ENCODE data around the gene EPS8L2. TPM values are rescaled to one million over a fixed set of nuclear protein-coding genes. Genes with fewer than 3 reads are reported as not detected.

Gene EPS8L2
- total RNA-seq, 1 donor from 2014 or later = 2.2 TPM

- Histone ChIP-seq H3K4me3 (no peak overlapping the region), H3K36me3 (no peaks in the 10 kb centered on the region), H3K9me3 (replicated peaks) (no peaks in the 10 kb centered on the region), H3K27ac (replicated peaks) (no peak overlapping the region), H3K27me3 (ENCODE audit: low read depth) (no peaks in the 10 kb centered on the region), H3K4me1 (peaks cover 38% of the 10 kb centered on the region)
- intact Hi-C loops (cut with micrococcal nuclease) = no loop called here
- DNase-seq = no peak
- no peak for TF ChIP-seq CTCF (IDR thresholded peaks at IDR 0.05; ENCODE audit: borderline replicate concordance)
These were observed 43.7 kb downstream of the EPS8L2 start for GRCh38 chr11:749731-750130.

GRCh38 chr11:760236-760635 lies 54.2 kb downstream of the EPS8L2 start:
- no peak for TF ChIP-seq CTCF (IDR thresholded peaks at IDR 0.05; ENCODE audit: borderline replicate concordance)
- Histone ChIP-seq H3K4me1 (no peaks in the 10 kb centered on the region), H3K4me3 (no peak overlapping the region), H3K27me3 (ENCODE audit: low read depth) (no peaks in the 10 kb centered on the region), H3K9me3 (replicated peaks) (no peaks in the 10 kb centered on the region), H3K36me3 (peaks cover 87% of the 10 kb centered on the region), H3K27ac (replicated peaks) (no peak overlapping the region)
- no peak for DNase-seq
- intact Hi-C loops (cut with micrococcal nuclease) = no loop called here

GRCh38 chr11:761526-762108 lies 55.6 kb downstream of the EPS8L2 start:
- Histone ChIP-seq H3K27ac (replicated peaks) (no peak overlapping the region), H3K36me3 (peaks cover 87% of the 10 kb centered on the region), H3K4me1 (no peaks in the 10 kb centered on the region), H3K4me3 (no peak overlapping the region), H3K27me3 (ENCODE audit: low read depth) (no peaks in the 10 kb centered on the region), H3K9me3 (replicated peaks) (no peaks in the 10 kb centered on the region)
- intact Hi-C loops (cut with micrococcal nuclease) = no loop called here
- no peak for DNase-seq
- no peak for TF ChIP-seq CTCF (IDR thresholded peaks at IDR 0.05; ENCODE audit: borderline replicate concordance)

GRCh38 chr11:762421-763072 lies 56.5 kb downstream of the EPS8L2 start:
- TF ChIP-seq CTCF (IDR thresholded peaks at IDR 0.05; ENCODE audit: borderline replicate concordance) = no peak

GRCh38 chr11:763073-763463 lies 57.0 kb downstream of the EPS8L2 start:
- H3K9me3 ChIP-seq (replicated peaks) = no peaks in the 10 kb centered on the region
- H3K27me3 ChIP-seq (ENCODE audit: low read depth) = no peaks in the 10 kb centered on the region
- no peak for TF ChIP-seq CTCF (IDR thresholded peaks at IDR 0.05; ENCODE audit: borderline replicate concordance)
- no peak overlapping the region for H3K4me3 ChIP-seq
- H3K36me3 ChIP-seq = peaks cover 82% of the 10 kb centered on the region
- no peak for DNase-seq
- H3K4me1 ChIP-seq = no peaks in the 10 kb centered on the region
- no peak overlapping the region for H3K27ac ChIP-seq (replicated peaks)
- intact Hi-C loops (cut with micrococcal nuclease) = no loop called here

More at GRCh38 chr11:762421-763072, 56.5 kb downstream of the EPS8L2 start:
- no peaks in the 10 kb centered on the region for H3K4me1 ChIP-seq
- H3K9me3 ChIP-seq (replicated peaks) = no peaks in the 10 kb centered on the region
- intact Hi-C loops (cut with micrococcal nuclease) = no loop called here
- DNase-seq = no peak
- no peak overlapping the region for H3K27ac ChIP-seq (replicated peaks)
- no peaks in the 10 kb centered on the region for H3K27me3 ChIP-seq (ENCODE audit: low read depth)
- no peak overlapping the region for H3K4me3 ChIP-seq
- peaks cover 87% of the 10 kb centered on the region for H3K36me3 ChIP-seq

Measured in left ventricle myocardium inferior (tissue), 1 donor.